IMR-90 (cell line): ENCODE data around the gene OR6V1. TPM values are rescaled to one million over a fixed set of nuclear protein-coding genes. Genes with fewer than 3 reads are reported as not detected.

Source experiments
- ATAC-seq: fragments of 200-7000 bp; cut with Tn5 transposase; 2 replicates; pipeline ENCODE4 v1.9.1; 2020; ENCODE audit warnings: low read depth, mild to moderate bottlenecking, moderate library complexity
- BruUV-seq: library from RNA; stranded (reverse); fragments of 400-500 nt; replicated peaks from 2 replicates; lab custom pipeline; 2021; lab: Mats Ljungman, UMichigan
- CTCF ChIA-PET: fragments of 300-600 bp; formaldehyde crosslinking; extraction: SDS; loops from one replicate; lab custom pipeline; 2021; ENCODE audit warnings: antibody characterized with exemption; lab: Yijun Ruan, JAX
- POLR2A ChIA-PET: fragments of 300-600 bp; sonication (Branson Sonifier 250); formaldehyde crosslinking; loops from one replicate; lab custom pipeline; 2022; ENCODE audit warnings: antibody characterized with exemption; ENCODE audit not compliant: unreplicated experiment; lab: Charles Lee
- DNase-seq: peaks from one replicate; pipeline ENCODE4 v3.0.0; 2013
- H2AFZ ChIP-seq: replicated peaks from 2 replicates; pipeline ENCODE3; 2013; ENCODE audit warnings: low read length, mild to moderate bottlenecking; ENCODE audit not compliant: poor library complexity
- H2AK5ac ChIP-seq: 2 replicates; pipeline ENCODE4 v1.6.1; 2013; ENCODE audit warnings: low read depth, low read length, inconsistent platforms
- H2AK9ac ChIP-seq: replicated peaks from 2 replicates; pipeline ENCODE3; 2013; ENCODE audit warnings: mild to moderate bottlenecking, low read depth, low read length, moderate library complexity; ENCODE audit not compliant: poor library complexity
- H2BK120ac ChIP-seq: 2 replicates; pipeline ENCODE4 v1.6.1; 2013; ENCODE audit warnings: low read depth, low read length, inconsistent platforms
- H2BK15ac ChIP-seq: 3 replicates; pipeline ENCODE4 v1.6.1; 2013; ENCODE audit warnings: low read depth, low read length, inconsistent platforms
- H2BK20ac ChIP-seq: 2 replicates; pipeline ENCODE4 v1.6.1; 2013; ENCODE audit warnings: low read depth, mild to moderate bottlenecking, inconsistent platforms, low read length, moderate library complexity
- H2BK5ac ChIP-seq: 2 replicates; pipeline ENCODE4 v1.6.1; 2013; ENCODE audit warnings: mild to moderate bottlenecking, low read depth, low read length, inconsistent platforms; ENCODE audit not compliant: poor library complexity, severe bottlenecking
- H3K14ac ChIP-seq: replicated peaks from 2 replicates; pipeline ENCODE4 v1.6.1; 2013; ENCODE audit warnings: low read depth, low read length, inconsistent platforms
- H3K18ac ChIP-seq: 2 replicates; pipeline ENCODE4 v1.6.1; 2013; ENCODE audit warnings: low read depth, low read length, control low read depth
- H3K23ac ChIP-seq: 2 replicates; pipeline ENCODE4 v1.6.1; 2013; ENCODE audit warnings: low read depth, low read length, inconsistent platforms
- H3K27ac ChIP-seq: 2 replicates; pipeline ENCODE4 v1.5.1; 2013; ENCODE audit warnings: mild to moderate bottlenecking, control low read depth, low read length; ENCODE audit not compliant: insufficient read depth
- H3K27me3 ChIP-seq: 2 replicates; pipeline ENCODE4 v1.6.1; 2013; ENCODE audit warnings: low read length; ENCODE audit not compliant: control insufficient read depth, insufficient read depth
- H3K36me3 ChIP-seq: 2 replicates; pipeline ENCODE4 v1.6.1; 2013; ENCODE audit warnings: low read length, mixed read lengths; ENCODE audit not compliant: control insufficient read depth, insufficient read depth
- H3K4ac ChIP-seq: 2 replicates; pipeline ENCODE4 v1.6.1; 2013; ENCODE audit warnings: low read depth, low read length, inconsistent platforms
- H3K4me1 ChIP-seq: 2 replicates; pipeline ENCODE4 v1.6.1; 2013; ENCODE audit warnings: low read length, mixed read lengths; ENCODE audit not compliant: control insufficient read depth, insufficient read depth
- H3K4me2 ChIP-seq: 2 replicates; pipeline ENCODE4 v1.6.1; 2013; ENCODE audit warnings: low read depth, mild to moderate bottlenecking, control low read depth, low read length, moderate library complexity
- H3K4me3 ChIP-seq: 2 replicates; pipeline ENCODE4 v1.5.1; 2013; ENCODE audit warnings: low read depth, mild to moderate bottlenecking, control low read depth, low read length, moderate library complexity; ENCODE audit not compliant: insufficient read depth
- H3K56ac ChIP-seq: 2 replicates; pipeline ENCODE4 v1.6.1; 2013; ENCODE audit warnings: low read length, inconsistent platforms; ENCODE audit not compliant: insufficient read depth; ENCODE audit errors: extremely low read depth
- H3K79me1 ChIP-seq, 2 experiments: 2 replicates each; pipeline ENCODE4 v1.6.1; 2013; ENCODE audit warnings: low read length in 2 of 2, inconsistent platforms in 1 of 2, low read depth in 1 of 2
- H3K9ac ChIP-seq: 2 replicates; pipeline ENCODE4 v1.6.1; 2013; ENCODE audit warnings: low read depth, low read length, control low read depth
- H3K9me1 ChIP-seq: 2 replicates; pipeline ENCODE4 v1.6.1; 2013; ENCODE audit warnings: low read length, inconsistent platforms; ENCODE audit not compliant: insufficient read depth
- H3K9me3 ChIP-seq: 2 replicates; pipeline ENCODE4 v1.6.1; 2013; ENCODE audit warnings: low read length; ENCODE audit not compliant: control insufficient read depth, insufficient read depth
- H4K20me1 ChIP-seq: 2 replicates; pipeline ENCODE4 v1.6.1; 2013; ENCODE audit warnings: low read length, inconsistent platforms; ENCODE audit not compliant: insufficient read depth
- H4K5ac ChIP-seq: 2 replicates; pipeline ENCODE4 v1.6.1; 2013; ENCODE audit warnings: mild to moderate bottlenecking, low read depth, low read length, control low read depth
- H4K8ac ChIP-seq, 2 experiments: 2 replicates each; pipeline ENCODE4 v1.6.1; 2013; ENCODE audit warnings: low read depth in 2 of 2, low read length in 2 of 2, control low read depth in 1 of 2, inconsistent platforms in 1 of 2
- H4K91ac ChIP-seq: 2 replicates; pipeline ENCODE4 v1.6.1; 2013; ENCODE audit warnings: low read depth, low read length, inconsistent platforms; ENCODE audit not compliant: insufficient read depth
- MXI1 ChIP-seq: IDR thresholded peaks from 2 replicates; pipeline ENCODE4 v1.6.1; 2012; ENCODE audit warnings: low read depth, mild to moderate bottlenecking, low read length, moderate library complexity, borderline replicate concordance
- WGBS, 2 experiments: methylation state at CpG; one replicate each; pipeline versions ENCODE4 v1.1.5 to v1.1.7; 2013; ENCODE audit warnings: missing lambda C conversion rate in 2 of 2; ENCODE audit not compliant: insufficient read length in 1 of 2; ENCODE audit errors: extremely low coverage in 2 of 2; 5-methylcytosine and 5-hydroxymethylcytosine counted together
- dilution Hi-C: fragments of 300-500 bp; cut with HindIII; formaldehyde crosslinking; loops from one replicate; pipeline ENCODE4 v1.14.3; 2018; ENCODE audit warnings: low sequenced_read_pairs; ENCODE audit not compliant: unreplicated experiment
- in situ Hi-C: fragments of 300-500 bp; cut with MboI; formaldehyde crosslinking; loops from 3 replicates; pipeline ENCODE4 v1.14.3; 2019; ENCODE audit warnings: low sequenced_read_pairs, inconsistent platforms, mixed read lengths
- intact Hi-C: fragments of 100-400 bp; cut with micrococcal nuclease; formaldehyde crosslinking; loops from 2 replicates; pipeline ENCODE4 v1.10.0; 2022
- polyA plus RNA-seq, 3 experiments: library from polyadenylated mRNA; depleted of rRNA; stranded (reverse); fragments of >200 nt; gene quantifications; 2 replicates each; pipeline ENCODE4 v1.2.3, GENCODE V29; 2012; ENCODE audit warnings: low replicate concordance in 1 of 3
- total RNA-seq: library from RNA; depleted of rRNA; stranded (reverse); fragments of >200 nt; gene quantifications from 2 replicates; pipeline ENCODE4 v1.2.3, GENCODE V29; 2012

Gene OR6V1
- total and polyA plus RNA-seq, 2 of the 4 experiments (the other 2 are of a cell fraction) = not detected

DNA sequence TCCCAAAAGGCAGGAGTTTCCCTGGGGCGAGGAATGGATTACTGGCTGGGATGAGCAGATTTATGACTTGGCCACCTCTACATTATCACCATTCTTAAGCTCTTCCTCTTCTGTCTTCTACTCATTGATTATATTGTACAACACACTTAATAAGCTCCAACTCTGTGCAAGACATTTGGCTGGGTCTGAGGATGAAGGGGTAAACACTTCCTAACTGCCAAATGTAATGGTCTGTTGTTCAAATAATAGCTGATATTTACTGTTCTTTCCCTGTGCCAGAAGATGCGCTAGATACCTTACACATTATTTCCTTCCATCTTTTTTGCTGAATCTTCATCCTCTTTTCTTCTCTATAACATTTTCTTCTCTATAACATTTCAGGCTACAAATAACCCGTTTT is 11.6 kb downstream of the OR6V1 start:
- Histone ChIP-seq H3K9me1 (no peaks in the 10 kb centered on the region), H3K27ac (no peak overlapping the region), H3K4ac (no peak overlapping the region), H3K4me2 (no peak overlapping the region), H3K18ac (no peak overlapping the region), H3K4me3 (no peak overlapping the region), H3K56ac (no peak overlapping the region), H2BK15ac (no peak overlapping the region), H3K14ac (no peak overlapping the region), H2AK9ac (no peak overlapping the region), H3K4me1 (no peaks in the 10 kb centered on the region), H3K23ac (no peak overlapping the region), H3K79me1 (no peaks in the 10 kb centered on the region), H2AFZ (no peak overlapping the region), H4K91ac (no peak overlapping the region), H2BK120ac (no peak overlapping the region), H2BK5ac (no peak overlapping the region), H2AK5ac (no peak overlapping the region), H3K9me3 (peaks cover 21% of the 10 kb centered on the region), H3K9ac (no peak overlapping the region), H3K27me3 (no peaks in the 10 kb centered on the region), H4K8ac (no peak overlapping the region), H3K36me3 (no peaks in the 10 kb centered on the region), H4K20me1 (no peaks in the 10 kb centered on the region), H4K5ac (no peak overlapping the region), H2BK20ac (no peak overlapping the region)
- CTCF ChIA-PET = no interaction called here
- no peak for ATAC-seq
- intact Hi-C loops = no loop called here
- in situ Hi-C loops = no loop called here
- 80% methylated on average over 1 of the region's 3 CpGs; no CpG with 5 or more reads in 1 of the 2 experiments for WGBS, 2 experiments
- POLR2A ChIA-PET = no interaction called here
- dilution Hi-C loops = no loop called here
- DNase-seq = no peak
- no TSS peak for BruUV-seq
- no peak for TF ChIP-seq MXI1
